AG09319 (cell line): ENCODE measurements around the gene LSM11.

Experiments used
- DNase-seq: peaks from one replicate; pipeline ENCODE4 v3.0.0-alpha.2; 2010; ENCODE audit warnings: low read depth; ENCODE audit errors: extremely low read depth
- TF ChIP-seq, protein P1 (sequence below): IDR thresholded peaks from 2 replicates; pipeline ENCODE4 v1.5.1; 2011; ENCODE audit warnings: low read depth, mild to moderate bottlenecking, inconsistent platforms, low read length, moderate library complexity

LSM11 gene

GRCh38 chr5:157761690-157762621, 18.4 kb downstream of the LSM11 start:
- no peak for DNase-seq
- TF ChIP-seq, protein P1, sequence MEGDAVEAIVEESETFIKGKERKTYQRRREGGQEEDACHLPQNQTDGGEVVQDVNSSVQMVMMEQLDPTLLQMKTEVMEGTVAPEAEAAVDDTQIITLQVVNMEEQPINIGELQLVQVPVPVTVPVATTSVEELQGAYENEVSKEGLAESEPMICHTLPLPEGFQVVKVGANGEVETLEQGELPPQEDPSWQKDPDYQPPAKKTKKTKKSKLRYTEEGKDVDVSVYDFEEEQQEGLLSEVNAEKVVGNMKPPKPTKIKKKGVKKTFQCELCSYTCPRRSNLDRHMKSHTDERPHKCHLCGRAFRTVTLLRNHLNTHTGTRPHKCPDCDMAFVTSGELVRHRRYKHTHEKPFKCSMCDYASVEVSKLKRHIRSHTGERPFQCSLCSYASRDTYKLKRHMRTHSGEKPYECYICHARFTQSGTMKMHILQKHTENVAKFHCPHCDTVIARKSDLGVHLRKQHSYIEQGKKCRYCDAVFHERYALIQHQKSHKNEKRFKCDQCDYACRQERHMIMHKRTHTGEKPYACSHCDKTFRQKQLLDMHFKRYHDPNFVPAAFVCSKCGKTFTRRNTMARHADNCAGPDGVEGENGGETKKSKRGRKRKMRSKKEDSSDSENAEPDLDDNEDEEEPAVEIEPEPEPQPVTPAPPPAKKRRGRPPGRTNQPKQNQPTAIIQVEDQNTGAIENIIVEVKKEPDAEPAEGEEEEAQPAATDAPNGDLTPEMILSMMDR = peak; percentile 80

DNA sequence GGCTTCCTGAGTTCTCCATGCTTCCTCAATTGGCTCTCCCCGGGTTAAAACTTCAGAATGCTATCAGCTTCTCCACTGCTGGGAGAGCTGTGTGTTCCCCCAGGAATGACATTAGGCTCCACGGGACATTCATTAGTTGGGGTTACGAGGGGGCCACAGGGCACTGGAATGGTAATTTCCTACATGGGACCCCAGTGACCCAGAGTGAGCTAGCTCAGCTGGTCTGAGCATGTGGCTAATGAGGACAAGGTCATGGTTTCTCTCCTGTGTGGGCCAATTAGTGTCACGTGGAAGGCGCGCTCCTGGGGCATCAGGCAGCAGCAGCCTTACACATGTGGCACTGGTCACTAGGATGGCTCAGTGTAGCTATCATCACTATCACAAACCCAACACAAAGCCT, 21.0 kb downstream of the LSM11 start:
- no peak for DNase-seq
- TF ChIP-seq, protein P1 = no peak

DNA sequence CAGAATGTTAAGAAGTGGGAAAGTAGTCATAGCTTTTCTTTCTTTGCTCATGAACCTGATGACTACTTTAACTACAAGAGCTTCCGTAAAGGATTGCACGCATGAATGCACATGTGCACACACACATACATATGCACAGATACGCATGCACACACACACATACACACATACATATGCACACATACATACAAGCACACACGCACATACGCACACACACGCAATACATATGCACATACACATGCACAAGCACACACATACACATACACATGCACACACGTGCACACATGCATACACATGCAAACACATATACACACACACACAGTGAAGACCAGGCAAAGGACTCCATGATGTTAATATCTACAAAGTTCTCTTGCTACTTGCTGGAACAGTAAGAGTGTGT, 22.9 kb downstream of the LSM11 start:
- TF ChIP-seq, protein P1 = no peak
- DNase-seq = no peak

- TF ChIP-seq, protein P1 = no peak
- DNase-seq = no peak
These were observed 23.4 kb downstream of the LSM11 start for GRCh38 chr5:157766902-157767301.

DNA sequence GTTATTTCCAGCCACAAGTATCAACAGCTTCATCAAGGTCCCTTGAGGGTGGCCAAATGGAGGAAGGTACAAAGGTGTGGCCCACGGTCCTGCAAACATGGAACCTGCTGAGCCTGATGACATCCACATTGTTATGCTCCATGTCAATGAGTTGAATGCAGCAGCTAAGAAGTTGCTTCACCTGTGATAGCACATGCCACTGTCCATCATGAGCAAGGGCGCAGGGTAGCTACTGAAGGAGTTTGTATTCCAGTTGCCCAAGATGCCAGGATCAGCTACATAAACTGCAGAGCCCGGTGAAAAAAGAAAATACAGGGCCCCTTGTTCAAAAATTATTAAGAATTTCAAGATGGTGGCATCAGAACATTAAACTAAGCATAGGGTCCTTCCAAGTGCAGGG, 24.2 kb downstream of the LSM11 start:
- TF ChIP-seq, protein P1 = no peak
- DNase-seq = no peak

- no peak for DNase-seq
- TF ChIP-seq, protein P1 = no peak
These were observed 27.2 kb downstream of the LSM11 start for GRCh38 chr5:157770665-157771064.

DNA sequence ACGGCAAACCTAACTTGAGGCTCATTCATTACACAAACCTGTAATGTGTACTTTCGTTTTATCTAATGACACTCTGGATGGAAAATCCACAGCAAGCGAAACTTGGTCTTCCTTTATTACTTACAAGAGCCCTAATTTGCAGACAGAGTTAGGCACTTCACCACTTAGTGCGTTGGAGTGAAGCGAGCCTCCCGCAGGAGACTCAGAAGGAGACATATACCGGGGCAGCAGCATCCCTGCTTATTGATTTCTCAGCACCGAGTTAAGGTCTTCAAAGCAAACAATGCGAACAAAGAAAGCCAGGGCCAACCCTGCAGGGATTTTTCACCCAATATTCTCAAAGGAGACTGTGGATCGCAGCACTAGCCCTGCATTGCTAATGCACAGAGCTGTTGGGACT, 28.6 kb downstream of the LSM11 start:
- TF ChIP-seq, protein P1 = no peak
- no peak for DNase-seq
